GM12878 (cell line): ENCODE measurements around the gene LST1. TPM values are rescaled to one million over a fixed set of nuclear protein-coding genes. Genes with fewer than 3 reads are reported as not detected.
A peak's percentile ranks its signal among the peaks of the same experiment; 100 is the strongest.

Source experiments
- ATAC-seq: fragments of 200-7000 bp; cut with Tn5 transposase; 3 replicates; pipeline ENCODE4 v1.9.1; 2020; ENCODE audit warnings: mild to moderate bottlenecking, moderate library complexity
- BruUV-seq: library from RNA; stranded (reverse); fragments of 400-500 nt; replicated peaks from 2 replicates; lab custom pipeline; 2021; lab: Mats Ljungman, UMichigan
- CTCF ChIA-PET: fragments of 300-600 bp; sonication (Branson Sonifier 250); formaldehyde crosslinking; extraction: SDS; loops from one replicate; lab custom pipeline; 2021; ENCODE audit warnings: inconsistent platforms; lab: Yijun Ruan, JAX
- POLR2A ChIA-PET: fragments of 350-600 bp; formaldehyde crosslinking; extraction: SDS; loops from one replicate; lab custom pipeline; 2021; ENCODE audit warnings: inconsistent platforms; lab: Charles Lee
- RAD21 ChIA-PET: fragments of 300-600 bp; sonication (Branson Sonifier 250); formaldehyde crosslinking; loops from one replicate; lab custom pipeline; 2023; ENCODE audit warnings: antibody characterized with exemption; ENCODE audit not compliant: unreplicated experiment; lab: Charles Lee
- SMC1A ChIA-PET: fragments of 300-600 bp; sonication (Branson Sonifier 250); formaldehyde crosslinking; loops from one replicate; lab custom pipeline; 2023; ENCODE audit not compliant: unreplicated experiment, uncharacterized antibody; lab: Charles Lee
- DNase-seq: peaks from one replicate; pipeline ENCODE4 v3.0.0-alpha.2; 2011; ENCODE audit warnings: low read depth, low spot score
- FAIRE-seq: peaks from 3 replicates; lab custom pipeline; 2011; peaks lifted over from hg19 to GRCh38; lab: Jason Lieb, UNC
- H2AFZ ChIP-seq: 2 replicates; pipeline ENCODE4 v1.6.0; 2011; ENCODE audit warnings: low read depth, low read length, control low read depth; ENCODE audit not compliant: control insufficient read depth
- H3K27ac ChIP-seq: 2 replicates; pipeline ENCODE4 v1.5.1; 2011; ENCODE audit warnings: control low read depth; ENCODE audit not compliant: control insufficient read depth, insufficient read depth
- H3K27me3 ChIP-seq, 2 experiments: replicated peaks in 1 of 2; 2 replicates each; pipeline versions ENCODE4 v1.6.0 to v1.6.1; 2011; ENCODE audit warnings: low read length in 1 of 2; ENCODE audit not compliant: control insufficient read depth in 2 of 2, insufficient read depth in 2 of 2
- H3K36me3 ChIP-seq, 2 experiments: 2 replicates each; pipeline ENCODE4 v1.5.1; 2011; ENCODE audit warnings: low read length in 1 of 2; ENCODE audit not compliant: control insufficient read depth in 2 of 2, insufficient read depth in 2 of 2
- H3K4me1 ChIP-seq: 2 replicates; pipeline ENCODE4 v1.6.1; 2011; ENCODE audit warnings: mild to moderate bottlenecking, low read length, moderate library complexity, mixed read lengths; ENCODE audit not compliant: control insufficient read depth, insufficient read depth
- H3K4me2 ChIP-seq: 2 replicates; pipeline ENCODE4 v1.6.0; 2011; ENCODE audit warnings: control low read depth; ENCODE audit not compliant: control insufficient read depth, insufficient read depth
- H3K4me3 ChIP-seq: fragments of 200-600 bp; sonication (generic); 2 replicates; pipeline ENCODE4 v1.5.1; 2016
- H3K79me2 ChIP-seq: 2 replicates; pipeline ENCODE4 v1.6.0; 2011; ENCODE audit warnings: low read length; ENCODE audit not compliant: control insufficient read depth, insufficient read depth
- H3K9ac ChIP-seq: 2 replicates; pipeline ENCODE4 v1.8.0; 2011; ENCODE audit warnings: low read length, control low read depth, mixed read lengths; ENCODE audit not compliant: control insufficient read depth, insufficient read depth
- H3K9me3 ChIP-seq: replicated peaks from 3 replicates; pipeline ENCODE4 v1.5.1; 2011; ENCODE audit warnings: mild to moderate bottlenecking, low read length; ENCODE audit not compliant: control insufficient read depth, insufficient read depth
- H4K20me1 ChIP-seq: 2 replicates; pipeline ENCODE4 v1.6.0; 2011; ENCODE audit not compliant: control insufficient read depth, insufficient read depth
- BACH1 ChIP-seq: fragments of 450-650 bp; IDR thresholded peaks from 2 replicates; pipeline ENCODE4 v1.6.1; 2017; ENCODE audit warnings: mild to moderate bottlenecking, borderline replicate concordance
- EZH2 ChIP-seq: IDR thresholded peaks from 2 replicates; pipeline ENCODE4 v1.6.1; 2012; ENCODE audit warnings: low read depth, mild to moderate bottlenecking, control low read depth, inconsistent platforms, low read length, borderline replicate concordance; ENCODE audit not compliant: control insufficient read depth
- GATAD2B ChIP-seq: fragments of 450-650 bp; conservative IDR thresholded peaks from 2 replicates; pipeline ENCODE4 v1.6.1; 2017; ENCODE audit warnings: low read depth, mild to moderate bottlenecking, moderate library complexity
- JUND ChIP-seq: IDR thresholded peaks from 2 replicates; pipeline ENCODE4 v1.6.1; 2012; ENCODE audit warnings: low read depth, mild to moderate bottlenecking, low read length, improper control_type of control experiment, moderate library complexity
- MTA2 ChIP-seq: fragments of 450-650 bp; IDR thresholded peaks from 2 replicates; pipeline ENCODE4 v1.6.1; 2016; ENCODE audit warnings: low read depth, mild to moderate bottlenecking, moderate library complexity
- POLR2AphosphoS2 ChIP-seq: IDR thresholded peaks from 2 replicates; pipeline ENCODE4 v1.6.1; 2011; ENCODE audit warnings: low read depth, mild to moderate bottlenecking, low read length, improper control_type of control experiment, moderate library complexity
- POLR2AphosphoS5 ChIP-seq: IDR thresholded peaks from 2 replicates; pipeline ENCODE4 v1.6.1; 2011; ENCODE audit warnings: mild to moderate bottlenecking, low read length, inconsistent platforms
- RBBP5 ChIP-seq: fragments of 200-600 bp; sonication (generic); conservative IDR thresholded peaks from 2 replicates; pipeline ENCODE4 v1.6.1; 2016
- SMC3 ChIP-seq: IDR thresholded peaks from 2 replicates; pipeline ENCODE4 v1.6.1; 2011; ENCODE audit warnings: low read length, improper control_type of control experiment, borderline replicate concordance
- STAT3 ChIP-seq: IDR thresholded peaks from 2 replicates; pipeline ENCODE4 v1.6.1; 2011; ENCODE audit warnings: low read depth, low read length, improper control_type of control experiment
- TAF1 ChIP-seq: IDR thresholded peaks from 2 replicates; pipeline ENCODE4 v1.6.1; 2011; ENCODE audit warnings: mild to moderate bottlenecking, low read depth, low read length, borderline replicate concordance
- ZBED1 ChIP-seq: IDR thresholded peaks from 2 replicates; pipeline ENCODE4 v1.6.1; 2016; ENCODE audit warnings: borderline replicate concordance
- ZNF217 ChIP-seq: fragments of 450-650 bp; IDR thresholded peaks from 2 replicates; pipeline ENCODE4 v1.6.1; 2017; ENCODE audit warnings: antibody characterized with exemption, mild to moderate bottlenecking
- ZNF24 ChIP-seq: fragments of 450-650 bp; IDR thresholded peaks from 2 replicates; pipeline ENCODE4 v1.6.1; 2017; ENCODE audit warnings: antibody characterized with exemption, mild to moderate bottlenecking
- ZNF384 ChIP-seq: IDR thresholded peaks from 2 replicates; pipeline ENCODE4 v1.6.1; 2012; ENCODE audit warnings: low read depth, mild to moderate bottlenecking, low read length, improper control_type of control experiment, borderline replicate concordance
- WGBS: methylation state at CpG from one replicate; pipeline ENCODE4 v1.1.6; 2016; ENCODE audit warnings: low lambda C conversion rate; ENCODE audit not compliant: insufficient replicate concordance, insufficient coverage; ENCODE audit errors: missing lambda C conversion rate; 5-methylcytosine and 5-hydroxymethylcytosine counted together
- in situ Hi-C: fragments of 300-500 bp; cut with MboI; formaldehyde crosslinking; loops from 9 replicates; pipeline ENCODE4 v1.14.3; 2018; ENCODE audit warnings: mixed read lengths
- intact Hi-C: fragments of 100-400 bp; cut with micrococcal nuclease; formaldehyde crosslinking; loops from one replicate; pipeline ENCODE4 v1.14.2; 2022; ENCODE audit not compliant: unreplicated experiment
- polyA plus RNA-seq, 11 experiments: library from polyadenylated mRNA; depleted of rRNA in 4 of 11; unstranded in 6 of 11; stranded (reverse) in 5 of 11; fragments of >200 nt; fragmentation: Nextera tagmentation in 4 of 11; fragmentation: Illumina TruSeq in 1 of 11; extraction: Ambion mirVana in 4 of 11; extraction: Trizol in 1 of 11; gene quantifications; 1 replicate in 1 of 11; 2 replicates in 10 of 11; pipeline versions ENCODE4 v1.2.1 to v1.2.3, GENCODE V29; 2011 to 2016; ENCODE audit warnings: inconsistent platforms in 2 of 11, missing spikeins in 2 of 11, low read depth in 1 of 11
- total RNA-seq, 4 experiments: library from RNA; depleted of rRNA in 3 of 4; stranded (reverse); fragments of >200 nt in 3 of 4; fragmentation: Illumina TruSeq in 1 of 4; extraction: Trizol in 1 of 4; gene quantifications; 2 replicates each; pipeline versions ENCODE4 v1.2.1 to v1.2.3, GENCODE V29; 2013 to 2021
- TF ChIP-seq, protein P1 (sequence below): fragments of 450-650 bp; formaldehyde crosslinking; IDR thresholded peaks from 2 replicates; pipeline ENCODE4 v1.4.0; 2022; ENCODE audit warnings: mild to moderate bottlenecking, moderate library complexity
- TF ChIP-seq, protein P2 (sequence below): IDR thresholded peaks from 2 replicates; pipeline ENCODE4 v1.6.1; 2012; ENCODE audit warnings: low read depth, low read length, improper control_type of control experiment

The LST1 gene
- total and polyA plus RNA-seq, 10 of the 15 experiments (the other 5 are each of a cell fraction or from before 2014, with no cell fraction given), result 4.1 to 35.5 (median 16.4) TPM

- TF ChIP-seq MTA2 (no peak), SMC3 (no peak), ZBED1 (no peak), BACH1 (no peak)
- TF ChIP-seq, all 136 proteins: peak for 23
Measured at GRCh38 chr6:31576897-31577578, 9.0 kb upstream of the LST1 start (continued).

GRCh38 chr6:31577579-31577966 is 8.5 kb upstream of the LST1 start:
- in situ Hi-C loops, result no loop called here
- Histone ChIP-seq H3K27ac (peak overlapping the region; percentile 96), H3K79me2 (peaks cover 87% of the 10 kb centered on the region), H3K27me3 (no peaks in the 10 kb centered on the region), H3K4me3 (peak overlapping the region; percentile 91)
- no TSS peak for BruUV-seq
- no peak for FAIRE-seq
- TF ChIP-seq EZH2 (no peak), TAF1 (no peak), ZNF24 (no peak), RBBP5 (no peak), JUND (no peak), GATAD2B (no peak), STAT3 (no peak), POLR2AphosphoS5 (peak; percentile 14; the same call in 1 of the 2 replicates), POLR2AphosphoS2 (0 out of 2 replicates have a peak, but pooled peaks have one; percentile 7), ZNF384 (no peak), ZNF217 (no peak)
- TF ChIP-seq, protein P1, sequence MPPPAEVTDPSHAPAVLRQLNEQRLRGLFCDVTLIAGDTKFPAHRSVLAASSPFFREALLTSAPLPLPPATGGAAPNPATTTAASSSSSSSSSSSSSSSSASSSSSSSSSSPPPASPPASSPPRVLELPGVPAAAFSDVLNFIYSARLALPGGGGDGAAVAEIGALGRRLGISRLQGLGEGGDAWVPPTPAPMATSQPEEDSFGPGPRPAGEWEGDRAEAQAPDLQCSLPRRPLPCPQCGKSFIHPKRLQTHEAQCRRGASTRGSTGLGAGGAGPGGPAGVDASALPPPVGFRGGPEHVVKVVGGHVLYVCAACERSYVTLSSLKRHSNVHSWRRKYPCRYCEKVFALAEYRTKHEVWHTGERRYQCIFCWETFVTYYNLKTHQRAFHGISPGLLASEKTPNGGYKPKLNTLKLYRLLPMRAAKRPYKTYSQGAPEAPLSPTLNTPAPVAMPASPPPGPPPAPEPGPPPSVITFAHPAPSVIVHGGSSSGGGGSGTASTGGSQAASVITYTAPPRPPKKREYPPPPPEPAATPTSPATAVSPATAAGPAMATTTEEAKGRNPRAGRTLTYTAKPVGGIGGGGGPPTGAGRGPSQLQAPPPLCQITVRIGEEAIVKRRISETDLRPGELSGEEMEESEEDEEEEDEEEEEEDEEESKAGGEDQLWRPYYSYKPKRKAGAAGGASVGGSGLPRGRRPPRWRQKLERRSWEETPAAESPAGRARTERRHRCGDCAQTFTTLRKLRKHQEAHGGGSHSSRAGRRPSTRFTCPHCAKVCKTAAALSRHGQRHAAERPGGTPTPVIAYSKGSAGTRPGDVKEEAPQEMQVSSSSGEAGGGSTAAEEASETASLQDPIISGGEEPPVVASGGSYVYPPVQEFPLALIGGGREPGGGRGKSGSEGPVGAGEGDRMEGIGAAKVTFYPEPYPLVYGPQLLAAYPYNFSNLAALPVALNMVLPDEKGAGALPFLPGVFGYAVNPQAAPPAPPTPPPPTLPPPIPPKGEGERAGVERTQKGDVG (CRISPR knock-in tag), result no peak
- TF ChIP-seq, protein P2, sequence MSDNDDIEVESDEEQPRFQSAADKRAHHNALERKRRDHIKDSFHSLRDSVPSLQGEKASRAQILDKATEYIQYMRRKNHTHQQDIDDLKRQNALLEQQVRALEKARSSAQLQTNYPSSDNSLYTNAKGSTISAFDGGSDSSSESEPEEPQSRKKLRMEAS, result no peak
- TF ChIP-seq, all 136 proteins: peak for 2
- no peak for ATAC-seq
- peak overlapping the region; percentile 82 for H3K9ac ChIP-seq
- no peaks in the 10 kb centered on the region for H4K20me1 ChIP-seq
- no peak for DNase-seq
- no peak overlapping the region for H2AFZ ChIP-seq
- peaks cover 50% of the 10 kb centered on the region for H3K4me1 ChIP-seq
- SMC1A ChIA-PET, result interaction anchor here (5.1 to 45.5 kb wide), 3 partner anchors 7 to 23 kb away, joined by 56 to 1989 read pairs (median 523); partner anchors contain the start of genes ATP6V1G2, DDX39B, LST1 and LTA
- intact Hi-C loops, result no loop called here
- peak overlapping the region; percentile 84 for H3K4me2 ChIP-seq
- H3K9me3 ChIP-seq, result no peaks in the 10 kb centered on the region
- POLR2A ChIA-PET, result interaction anchor here (1.0 to 17.1 kb wide), 8 partner anchors 7 to 229 kb away, joined by 3 to 282 read pairs (median 90); partner anchors contain the start of genes ATP6V1G2, DDX39B, LSM2 and LST1
- H3K36me3 ChIP-seq, result peaks cover 0 to 7% of the 10 kb centered on the region in 2 experiments; a peak in 2 of 4 replicates
- 44% methylated on average over 3 of the region's 3 CpGs for WGBS
- RAD21 ChIA-PET, result interaction anchor here (1.0 to 17.5 kb wide), 9 partner anchors 8 to 253 kb away, joined by 3 to 620 read pairs (median 7); partner anchors contain the start of genes ATP6V1G2, DDX39B, LST1 and NCR3
- CTCF ChIA-PET, result interaction anchor here (1.3 to 31.0 kb wide), 3 partner anchors 15 to 45 kb away, joined by 3 to 2098 read pairs (median 789); partner anchors contain the start of genes ATP6V1G2, DDX39B, LST1 and LTA
